K562 (cell line): ENCODE measurements around the gene RIN3.

ENCODE experiments used
- CHD2 ChIP-seq: IDR thresholded peaks from 2 replicates; pipeline ENCODE4 v1.6.1; 2011; ENCODE audit warnings: low read depth, low read length
- GMEB1 ChIP-seq: fragments of 250-450 bp; sonication (Bioruptor Pico); IDR thresholded peaks from 2 replicates; pipeline ENCODE4 v1.4.0; 2020; ENCODE audit warnings: mild to moderate bottlenecking
- JUN ChIP-seq, 2 experiments: sonication (generic) in 1 of 2; formaldehyde crosslinking in 1 of 2; IDR thresholded peaks; 2 replicates each; pipeline versions ENCODE4 v1.6.1 to v1.8.0; 2012 to 2022; ENCODE audit warnings: borderline replicate concordance in 2 of 2, mild to moderate bottlenecking in 2 of 2, improper control_type of control experiment in 1 of 2, low read depth in 1 of 2, low read length in 1 of 2, missing genetic modification reagents in 1 of 2
- JUND ChIP-seq, 2 experiments: IDR thresholded peaks; 2 replicates in 1 of 2; 3 replicates in 1 of 2; pipeline ENCODE4 v1.6.1; 2011; ENCODE audit warnings: borderline replicate concordance in 2 of 2, low read depth in 2 of 2, low read length in 2 of 2, improper control_type of control experiment in 1 of 2, missing biosample characterization in 1 of 2, missing genetic modification characterization in 1 of 2, missing genetic modification reagents in 1 of 2
- LARP7 ChIP-seq: fragments of 450-650 bp; IDR thresholded peaks from 2 replicates; pipeline ENCODE4 v1.6.1; 2016
- MXI1 ChIP-seq: IDR thresholded peaks from 2 replicates; pipeline ENCODE4 v1.6.1; 2011; ENCODE audit warnings: low read depth, mild to moderate bottlenecking, improper control_type of control experiment, low read length
- PCBP1 ChIP-seq: fragments of 200-400 bp; formaldehyde crosslinking; IDR thresholded peaks from 2 replicates; pipeline ENCODE4 v1.6.1; 2018; ENCODE audit warnings: mild to moderate bottlenecking, low read depth, low read length; ENCODE audit not compliant: poor library complexity, severe bottlenecking
- POLR2A ChIP-seq: fragments of 450-650 bp; conservative IDR thresholded peaks from 2 replicates; pipeline ENCODE4 v1.6.1; 2016
- SP2 ChIP-seq: IDR thresholded peaks from 2 replicates; pipeline ENCODE4 v1.6.1; 2011; ENCODE audit warnings: mild to moderate bottlenecking, low read depth, low read length, moderate library complexity; ENCODE audit not compliant: poor library complexity, severe bottlenecking; ENCODE audit errors: extremely low read depth
- SPI1 ChIP-seq: IDR thresholded peaks from 2 replicates; pipeline ENCODE4 v1.6.1; 2011; ENCODE audit warnings: low read depth, low read length, control low read depth, borderline replicate concordance
- ZFP1 ChIP-seq: fragments of 450-650 bp; formaldehyde crosslinking; IDR thresholded peaks from 2 replicates; pipeline ENCODE4 v1.4.0; 2020; ENCODE audit warnings: mild to moderate bottlenecking, mixed read lengths
- ZNF24 ChIP-seq: fragments of 450-650 bp; IDR thresholded peaks from 2 replicates; pipeline ENCODE4 v1.6.1; 2016
- ZNF263 ChIP-seq: sonication (generic); formaldehyde crosslinking; IDR thresholded peaks from 2 replicates; pipeline ENCODE4 v1.8.0; 2022; ENCODE audit warnings: mild to moderate bottlenecking, missing genetic modification reagents, borderline replicate concordance

DNA sequence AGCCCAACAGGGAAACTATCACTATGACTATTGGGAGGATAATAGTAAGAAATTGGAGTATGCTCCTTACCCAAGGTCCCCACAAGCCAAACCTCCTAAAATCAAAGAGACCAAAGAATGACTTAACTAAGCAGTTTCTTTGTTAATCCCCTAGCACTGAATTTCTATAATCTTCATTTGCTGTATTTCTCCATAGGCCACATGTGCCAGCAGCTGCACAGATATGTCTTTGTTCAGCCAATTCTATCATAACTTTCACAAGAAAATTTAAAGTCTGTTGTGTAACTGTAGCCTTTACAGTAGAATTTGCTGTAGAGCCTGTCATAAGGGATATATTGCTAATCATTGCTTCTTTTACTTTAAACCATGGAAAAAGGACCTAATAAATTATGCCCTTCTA, 104.0 kb downstream of the RIN3 start:
- TF ChIP-seq LARP7 (no peak), ZNF263 (CRISPR knock-in tag) (no peak), POLR2A (no peak), JUN (IDR thresholded peaks at IDR 0.05; ENCODE audit: borderline replicate concordance, low read depth, low read length) (no peak), JUN (CRISPR knock-in tag; IDR thresholded peaks at IDR 0.05; ENCODE audit: borderline replicate concordance) (no peak), JUND (IDR thresholded peaks at IDR 0.05; ENCODE audit: borderline replicate concordance, low read depth, low read length) (no peak), JUND (tag; IDR thresholded peaks at IDR 0.05; ENCODE audit: borderline replicate concordance, low read depth, low read length) (no peak), MXI1 (no peak), ZNF24 (no peak), ZFP1 (CRISPR knock-in tag) (no peak), CHD2 (no peak), PCBP1 (no peak), SPI1 (no peak), GMEB1 (CRISPR knock-in tag) (no peak), SP2 (no peak)
